ENCODE results near the gene KRT31. TPM values are rescaled to one million over a fixed set of nuclear protein-coding genes. Genes with fewer than 3 reads are reported as not detected.

Gene KRT31
- total RNA-seq, 1 experiment from 2014 or later = not detected

DNA sequence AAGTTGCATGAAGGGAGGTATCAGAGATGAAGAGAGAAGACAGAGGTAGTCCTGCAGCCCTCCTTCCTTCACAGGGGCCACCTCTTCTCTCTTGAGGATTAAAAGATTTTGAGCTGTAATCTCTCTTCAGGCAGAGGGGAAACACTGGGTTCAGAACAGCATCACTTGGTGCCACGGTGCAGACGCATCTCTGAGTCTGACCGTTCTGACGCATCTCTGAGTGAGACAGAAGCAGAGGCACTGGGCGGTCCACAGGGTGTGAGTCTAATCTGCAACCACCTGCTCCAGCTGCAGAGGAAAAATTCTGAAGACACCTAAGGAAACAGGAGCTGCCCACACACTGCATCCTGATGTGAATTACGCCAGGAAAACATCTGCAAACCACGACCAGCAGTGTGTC lies 32.3 kb upstream of the KRT31 start:
- no peak for TF ChIP-seq POLR2AphosphoS5 (IDR thresholded peaks at IDR 0.05; ENCODE audit: low read depth, low read length)
- TF ChIP-seq TCF7L2 (IDR thresholded peaks at IDR 0.05; ENCODE audit: low read depth, low read length) = no peak
- no peak for TF ChIP-seq SIN3A (IDR thresholded peaks at IDR 0.05; ENCODE audit: borderline replicate concordance, insufficient read depth, low read depth, low read length)
- TF ChIP-seq, protein P1, sequence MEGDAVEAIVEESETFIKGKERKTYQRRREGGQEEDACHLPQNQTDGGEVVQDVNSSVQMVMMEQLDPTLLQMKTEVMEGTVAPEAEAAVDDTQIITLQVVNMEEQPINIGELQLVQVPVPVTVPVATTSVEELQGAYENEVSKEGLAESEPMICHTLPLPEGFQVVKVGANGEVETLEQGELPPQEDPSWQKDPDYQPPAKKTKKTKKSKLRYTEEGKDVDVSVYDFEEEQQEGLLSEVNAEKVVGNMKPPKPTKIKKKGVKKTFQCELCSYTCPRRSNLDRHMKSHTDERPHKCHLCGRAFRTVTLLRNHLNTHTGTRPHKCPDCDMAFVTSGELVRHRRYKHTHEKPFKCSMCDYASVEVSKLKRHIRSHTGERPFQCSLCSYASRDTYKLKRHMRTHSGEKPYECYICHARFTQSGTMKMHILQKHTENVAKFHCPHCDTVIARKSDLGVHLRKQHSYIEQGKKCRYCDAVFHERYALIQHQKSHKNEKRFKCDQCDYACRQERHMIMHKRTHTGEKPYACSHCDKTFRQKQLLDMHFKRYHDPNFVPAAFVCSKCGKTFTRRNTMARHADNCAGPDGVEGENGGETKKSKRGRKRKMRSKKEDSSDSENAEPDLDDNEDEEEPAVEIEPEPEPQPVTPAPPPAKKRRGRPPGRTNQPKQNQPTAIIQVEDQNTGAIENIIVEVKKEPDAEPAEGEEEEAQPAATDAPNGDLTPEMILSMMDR (IDR thresholded peaks at IDR 0.05) = no peak
- TF ChIP-seq, protein P2, sequence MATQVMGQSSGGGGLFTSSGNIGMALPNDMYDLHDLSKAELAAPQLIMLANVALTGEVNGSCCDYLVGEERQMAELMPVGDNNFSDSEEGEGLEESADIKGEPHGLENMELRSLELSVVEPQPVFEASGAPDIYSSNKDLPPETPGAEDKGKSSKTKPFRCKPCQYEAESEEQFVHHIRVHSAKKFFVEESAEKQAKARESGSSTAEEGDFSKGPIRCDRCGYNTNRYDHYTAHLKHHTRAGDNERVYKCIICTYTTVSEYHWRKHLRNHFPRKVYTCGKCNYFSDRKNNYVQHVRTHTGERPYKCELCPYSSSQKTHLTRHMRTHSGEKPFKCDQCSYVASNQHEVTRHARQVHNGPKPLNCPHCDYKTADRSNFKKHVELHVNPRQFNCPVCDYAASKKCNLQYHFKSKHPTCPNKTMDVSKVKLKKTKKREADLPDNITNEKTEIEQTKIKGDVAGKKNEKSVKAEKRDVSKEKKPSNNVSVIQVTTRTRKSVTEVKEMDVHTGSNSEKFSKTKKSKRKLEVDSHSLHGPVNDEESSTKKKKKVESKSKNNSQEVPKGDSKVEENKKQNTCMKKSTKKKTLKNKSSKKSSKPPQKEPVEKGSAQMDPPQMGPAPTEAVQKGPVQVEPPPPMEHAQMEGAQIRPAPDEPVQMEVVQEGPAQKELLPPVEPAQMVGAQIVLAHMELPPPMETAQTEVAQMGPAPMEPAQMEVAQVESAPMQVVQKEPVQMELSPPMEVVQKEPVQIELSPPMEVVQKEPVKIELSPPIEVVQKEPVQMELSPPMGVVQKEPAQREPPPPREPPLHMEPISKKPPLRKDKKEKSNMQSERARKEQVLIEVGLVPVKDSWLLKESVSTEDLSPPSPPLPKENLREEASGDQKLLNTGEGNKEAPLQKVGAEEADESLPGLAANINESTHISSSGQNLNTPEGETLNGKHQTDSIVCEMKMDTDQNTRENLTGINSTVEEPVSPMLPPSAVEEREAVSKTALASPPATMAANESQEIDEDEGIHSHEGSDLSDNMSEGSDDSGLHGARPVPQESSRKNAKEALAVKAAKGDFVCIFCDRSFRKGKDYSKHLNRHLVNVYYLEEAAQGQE (IDR thresholded peaks at IDR 0.05; ENCODE audit: insufficient read depth in 1 of 2, low read depth in 2 of 2, low read length in 1 of 2) = no peak
- Histone ChIP-seq H3K36me3 (ENCODE audit: control insufficient read depth, insufficient read depth, low read length) (no peaks in the 10 kb centered on the region), H3K4me1 (ENCODE audit: control insufficient read depth, insufficient read depth, low read length) (peaks cover 3% of the 10 kb centered on the region; the same call in 1 of the 2 replicates), H3K27ac (ENCODE audit: low read length) (no peak overlapping the region), H3K4me3 (ENCODE audit: low read depth in 2 of 2, low read length in 2 of 2) (no peak overlapping the region), H3K9me3 (ENCODE audit: control insufficient read depth, insufficient read depth, low read depth, low read length) (no peaks in the 10 kb centered on the region), H3K27me3 (ENCODE audit: control insufficient read depth, insufficient read depth, low read length) (no peaks in the 10 kb centered on the region)
- ATAC-seq (no peak), DNase-seq (ENCODE audit: low read depth, low spot score) (no peak)
- in situ Hi-C loops (cut with HindIII; ENCODE audit: low pct_unique_long_range_greater_than_20kb, low sequenced_read_pairs) (no loop called here), intact Hi-C loops (cut with micrococcal nuclease; ENCODE audit: unreplicated experiment) (no loop called here)
- ChIA-PET CTCF (no interaction called here), POLR2A (no interaction called here)
- no TSS peak for BruUV-seq (replicated peaks)

GRCh38 chr17:41428591-41429291 lies 31.3 kb upstream of the KRT31 start:
- ChIA-PET POLR2A (no interaction called here), CTCF (no interaction called here)
- Histone ChIP-seq H3K9me3 (ENCODE audit: control insufficient read depth, insufficient read depth, low read depth, low read length) (no peaks in the 10 kb centered on the region), H3K4me1 (ENCODE audit: control insufficient read depth, insufficient read depth, low read length) (peaks cover 3% of the 10 kb centered on the region; the same call in 1 of the 2 replicates), H3K27me3 (ENCODE audit: control insufficient read depth, insufficient read depth, low read length) (no peaks in the 10 kb centered on the region), H3K36me3 (ENCODE audit: control insufficient read depth, insufficient read depth, low read length) (no peaks in the 10 kb centered on the region), H3K4me3 (ENCODE audit: low read depth in 2 of 2, low read length in 2 of 2) (no peak overlapping the region), H3K27ac (ENCODE audit: low read length) (no peak overlapping the region)
- TF ChIP-seq SIN3A (IDR thresholded peaks at IDR 0.05; ENCODE audit: borderline replicate concordance, insufficient read depth, low read depth, low read length) (no peak), TCF7L2 (IDR thresholded peaks at IDR 0.05; ENCODE audit: low read depth, low read length) (no peak), POLR2AphosphoS5 (IDR thresholded peaks at IDR 0.05; ENCODE audit: low read depth, low read length) (no peak)
- TF ChIP-seq, protein P2 (IDR thresholded peaks at IDR 0.05; ENCODE audit: insufficient read depth in 1 of 2, low read depth in 2 of 2, low read length in 1 of 2) = no peak
- TF ChIP-seq, protein P1 (IDR thresholded peaks at IDR 0.05) = no peak
- DNase-seq (ENCODE audit: low read depth, low spot score) (no peak), ATAC-seq (peak; percentile 67; the same call in 1 of the 2 replicates)
- in situ Hi-C loops (cut with HindIII; ENCODE audit: low pct_unique_long_range_greater_than_20kb, low sequenced_read_pairs) (no loop called here), intact Hi-C loops (cut with micrococcal nuclease; ENCODE audit: unreplicated experiment) (no loop called here)
- no TSS peak for BruUV-seq (replicated peaks)

Measured in Panc1 (cell line).